ENCODE results near the gene PRAMEF2. TPM values are rescaled to one million over a fixed set of nuclear protein-coding genes. Genes with fewer than 3 reads are reported as not detected.
"Not testable (repeated sequence)": the region's sequence is repeated elsewhere in the genome, so short reads cannot be mapped to it uniquely, and the experiment has no call there.

The PRAMEF2 gene
- total RNA-seq, 1 donor from 2014 or later: not detected

DNA sequence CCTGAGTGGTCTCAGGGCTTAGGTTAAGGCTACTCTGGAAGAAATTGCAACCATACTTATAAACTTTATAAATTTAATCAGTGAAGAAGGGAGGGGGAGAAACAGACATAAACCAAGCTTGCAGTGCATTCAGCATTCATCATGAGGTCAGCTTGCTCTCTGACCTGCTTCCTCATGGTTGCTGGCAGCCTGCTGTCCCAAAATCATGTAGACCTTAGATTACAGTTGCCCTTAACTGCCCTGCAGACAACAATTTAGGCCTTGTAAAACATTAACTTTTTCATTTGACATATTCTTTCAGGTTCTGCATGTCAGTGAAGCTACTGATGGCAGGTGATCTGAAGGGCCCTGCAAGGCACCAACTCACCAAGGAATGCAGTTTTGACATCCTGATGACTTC lies 42.3 kb downstream of the PRAMEF2 start:
- H3K27ac Mint-ChIP-seq; DNase-seq (ENCODE audit: low spot score); H3K9me3 Mint-ChIP-seq; intact Hi-C loops (cut with micrococcal nuclease); H3K4me3 Mint-ChIP-seq (ENCODE audit: low read depth); H3K36me3 Mint-ChIP-seq (ENCODE audit: low read depth); H3K4me1 Mint-ChIP-seq (ENCODE audit: low read depth); H3K27me3 Mint-ChIP-seq (ENCODE audit: low read depth): not testable (repeated sequence)

DNA sequence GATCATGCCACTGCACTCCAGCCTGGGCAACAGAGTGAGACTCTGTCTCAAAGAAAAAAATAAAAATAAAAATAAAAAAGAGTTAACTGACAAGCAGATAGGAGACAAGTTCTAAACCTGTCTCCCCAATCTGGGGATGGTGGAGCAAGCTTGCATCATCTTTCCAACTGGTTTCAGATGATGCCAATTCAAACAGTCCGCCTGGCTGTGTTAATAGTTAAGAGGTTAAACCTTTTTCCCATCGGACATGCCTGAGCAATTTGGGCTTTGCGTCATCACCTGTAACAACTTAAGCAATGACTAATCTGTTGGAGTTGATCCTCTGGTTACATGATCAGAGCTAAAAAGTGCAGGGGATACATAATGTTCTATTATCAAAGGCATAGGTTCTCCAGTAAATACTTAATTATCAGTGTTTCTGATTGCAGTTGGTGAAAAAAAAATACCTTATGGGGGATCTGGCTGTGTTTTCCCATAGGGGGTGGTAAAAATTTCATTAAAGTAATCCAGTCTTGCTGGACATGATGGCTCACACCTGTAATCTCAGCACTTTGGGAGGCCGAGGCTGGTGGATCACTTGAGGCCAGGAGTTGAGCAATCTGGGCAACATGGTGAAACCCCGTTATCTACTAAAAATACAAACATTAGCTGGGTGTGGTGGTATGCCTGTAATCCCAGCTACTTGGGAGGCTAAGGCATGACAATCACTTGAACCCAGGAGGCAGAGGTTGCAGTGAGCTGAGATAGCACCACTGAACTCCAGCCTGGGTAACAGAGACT lies 47.1 kb downstream of the PRAMEF2 start:
- H3K4me3 Mint-ChIP-seq (ENCODE audit: low read depth); H3K4me1 Mint-ChIP-seq (ENCODE audit: low read depth); H3K9me3 Mint-ChIP-seq; H3K36me3 Mint-ChIP-seq (ENCODE audit: low read depth); DNase-seq (ENCODE audit: low spot score); H3K27me3 Mint-ChIP-seq (ENCODE audit: low read depth); H3K27ac Mint-ChIP-seq; intact Hi-C loops (cut with micrococcal nuclease): not testable (repeated sequence)

Other genes starting within 250 kb of the PRAMEF2 start
- 93.6 and 95.2 TPM in 2 replicates for gene DHRS3, start 238.9 kb upstream of the PRAMEF2 start, total RNA-seq
- gene AADACL4, start 213.0 kb upstream of the PRAMEF2 start, total RNA-seq: not detected in 2 replicates
- not detected in 2 replicates for gene AADACL3, start 141.0 kb upstream of the PRAMEF2 start, total RNA-seq
- gene CFAP107, start 110.9 kb upstream of the PRAMEF2 start, total RNA-seq: not detected in 2 replicates
- not detected in 2 replicates for gene PRAMEF12, start 83.3 kb upstream of the PRAMEF2 start, total RNA-seq
- gene PRAMEF1, start 65.7 kb upstream of the PRAMEF2 start, total RNA-seq: not detected in 2 replicates
- gene PRAMEF11, start 25.7 kb upstream of the PRAMEF2 start, total RNA-seq: not detected in 2 replicates
- not detected in 2 replicates for gene HNRNPCL1, start 8.4 kb upstream of the PRAMEF2 start, total RNA-seq
- not detected in 2 replicates for gene PRAMEF4, start 29.1 kb downstream of the PRAMEF2 start, total RNA-seq
- gene PRAMEF10, start 41.2 kb downstream of the PRAMEF2 start, total RNA-seq: not detected in 2 replicates
- not detected in 2 replicates for gene PRAMEF7, start 59.5 kb downstream of the PRAMEF2 start, total RNA-seq
- gene PRAMEF6, start 90.5 kb downstream of the PRAMEF2 start, total RNA-seq: not detected in 2 replicates
- gene PRAMEF27, start 199.5 kb downstream of the PRAMEF2 start, total RNA-seq: not detected in 2 replicates
- not detected in 2 replicates for gene HNRNPCL3, start 203.7 kb downstream of the PRAMEF2 start, total RNA-seq
- not detected in 2 replicates for gene PRAMEF25, start 213.7 kb downstream of the PRAMEF2 start, total RNA-seq

Measured in activated T-helper 2 cell treated with anti-CD3 and anti-CD28 coated beads, Interferon-gamma antibody, Interleukin-2, Interleukin-4, amounts not matched to agents 10 μg/mL and 5 μg/mL and 100 μg/mL, durations not matched to agents 14 hours and 24 hours and 36 hours (primary cell).